ENCODE measurements around the gene KRT38.
"Not testable (repeated sequence)": the region's sequence is repeated elsewhere in the genome, so short reads cannot be mapped to it uniquely, and the experiment has no call there.

Gene KRT38

GRCh38 chr17:41439375-41439774 is 1.4 kb downstream of the KRT38 start:
- no peaks in the 10 kb centered on the region for H3K36me3 ChIP-seq (ENCODE audit: control insufficient read depth, insufficient read depth, low read length, severe bottlenecking)
- no peaks in the 10 kb centered on the region for H3K9me3 ChIP-seq (ENCODE audit: control insufficient read depth, low read length)
- H3K9ac ChIP-seq (ENCODE audit: low read length) = no peak overlapping the region
- H3K27me3 ChIP-seq (replicated peaks; ENCODE audit: control insufficient read depth, insufficient read depth, low read length) = peaks cover 27% of the 10 kb centered on the region
- H3K4me3 ChIP-seq (ENCODE audit: low read length) = no peak overlapping the region
- H3K4me1 ChIP-seq (ENCODE audit: control insufficient read depth, insufficient read depth, low read length) = peaks cover 20% of the 10 kb centered on the region
- peak; percentile 78 for DNase-seq (ENCODE audit: low read depth)

GRCh38 chr17:41437769-41438168 is 3.0 kb downstream of the KRT38 start:
- Histone ChIP-seq H3K4me1 (ENCODE audit: control insufficient read depth, insufficient read depth, low read length) (peaks cover 10% of the 10 kb centered on the region), H3K4me3 (ENCODE audit: low read length) (no peak overlapping the region), H3K27me3 (replicated peaks; ENCODE audit: control insufficient read depth, insufficient read depth, low read length) (peaks cover 36% of the 10 kb centered on the region), H3K9ac (ENCODE audit: low read length) (no peak overlapping the region), H3K36me3 (ENCODE audit: control insufficient read depth, insufficient read depth, low read length, severe bottlenecking) (no peaks in the 10 kb centered on the region), H3K9me3 (ENCODE audit: control insufficient read depth, low read length) (no peaks in the 10 kb centered on the region)
- peak; percentile 24 for DNase-seq (ENCODE audit: low read depth)

- Histone ChIP-seq H3K9ac (ENCODE audit: low read length) (no peak overlapping the region), H3K9me3 (ENCODE audit: control insufficient read depth, low read length) (no peaks in the 10 kb centered on the region), H3K36me3 (ENCODE audit: control insufficient read depth, insufficient read depth, low read length, severe bottlenecking) (no peaks in the 10 kb centered on the region), H3K4me1 (ENCODE audit: control insufficient read depth, insufficient read depth, low read length) (peaks cover 7% of the 10 kb centered on the region), H3K27me3 (replicated peaks; ENCODE audit: control insufficient read depth, insufficient read depth, low read length) (peaks cover 36% of the 10 kb centered on the region), H3K4me3 (ENCODE audit: low read length) (no peak overlapping the region)
- no peak for DNase-seq (ENCODE audit: low read depth)
Observed at GRCh38 chr17:41437254-41437653, 3.5 kb downstream of the KRT38 start.

- no peaks in the 10 kb centered on the region for H3K36me3 ChIP-seq (ENCODE audit: control insufficient read depth, insufficient read depth, low read length, severe bottlenecking)
- DNase-seq (ENCODE audit: low read depth) = no peak
- no peak overlapping the region for H3K4me3 ChIP-seq (ENCODE audit: low read length)
- H3K9me3 ChIP-seq (ENCODE audit: control insufficient read depth, low read length) = no peaks in the 10 kb centered on the region
- H3K4me1 ChIP-seq (ENCODE audit: control insufficient read depth, insufficient read depth, low read length) = peaks cover 6% of the 10 kb centered on the region
- no peak overlapping the region for H3K9ac ChIP-seq (ENCODE audit: low read length)
- H3K27me3 ChIP-seq (replicated peaks; ENCODE audit: control insufficient read depth, insufficient read depth, low read length) = peaks cover 31% of the 10 kb centered on the region
Observed at GRCh38 chr17:41434415-41434814, 6.4 kb downstream of the KRT38 start.

GRCh38 chr17:41434005-41434404 is 6.8 kb downstream of the KRT38 start:
- Histone ChIP-seq H3K9ac (ENCODE audit: low read length) (no peak overlapping the region), H3K4me1 (ENCODE audit: control insufficient read depth, insufficient read depth, low read length) (peaks cover 2% of the 10 kb centered on the region), H3K36me3 (ENCODE audit: control insufficient read depth, insufficient read depth, low read length, severe bottlenecking) (no peaks in the 10 kb centered on the region), H3K27me3 (replicated peaks; ENCODE audit: control insufficient read depth, insufficient read depth, low read length) (peaks cover 31% of the 10 kb centered on the region), H3K9me3 (ENCODE audit: control insufficient read depth, low read length) (no peaks in the 10 kb centered on the region), H3K4me3 (ENCODE audit: low read length) (no peak overlapping the region)
- no peak for DNase-seq (ENCODE audit: low read depth)

- no peak overlapping the region for H3K9ac ChIP-seq (ENCODE audit: low read length)
- no peaks in the 10 kb centered on the region for H3K4me1 ChIP-seq (ENCODE audit: control insufficient read depth, insufficient read depth, low read length)
- H3K9me3 ChIP-seq (ENCODE audit: control insufficient read depth, low read length) = no peaks in the 10 kb centered on the region
- DNase-seq (ENCODE audit: low read depth) = no peak
- no peaks in the 10 kb centered on the region for H3K36me3 ChIP-seq (ENCODE audit: control insufficient read depth, insufficient read depth, low read length, severe bottlenecking)
- peaks cover 31% of the 10 kb centered on the region for H3K27me3 ChIP-seq (replicated peaks; ENCODE audit: control insufficient read depth, insufficient read depth, low read length)
- H3K4me3 ChIP-seq (ENCODE audit: low read length) = no peak overlapping the region
Observed at GRCh38 chr17:41433586-41433985, 7.2 kb downstream of the KRT38 start.

GRCh38 chr17:41430376-41430775 is 10.4 kb downstream of the KRT38 start:
- H3K9ac ChIP-seq (ENCODE audit: low read length); H3K4me3 ChIP-seq (ENCODE audit: low read length); DNase-seq (ENCODE audit: low read depth); H3K9me3 ChIP-seq (ENCODE audit: control insufficient read depth, low read length); H3K4me1 ChIP-seq (ENCODE audit: control insufficient read depth, insufficient read depth, low read length); H3K36me3 ChIP-seq (ENCODE audit: control insufficient read depth, insufficient read depth, low read length, severe bottlenecking): not testable (repeated sequence)
- H3K27me3 ChIP-seq (replicated peaks; ENCODE audit: control insufficient read depth, insufficient read depth, low read length) = peaks cover 15% of the 10 kb centered on the region

- Histone ChIP-seq H3K9ac (ENCODE audit: low read length) (no peak overlapping the region), H3K4me1 (ENCODE audit: control insufficient read depth, insufficient read depth, low read length) (no peaks in the 10 kb centered on the region), H3K36me3 (ENCODE audit: control insufficient read depth, insufficient read depth, low read length, severe bottlenecking) (no peaks in the 10 kb centered on the region), H3K4me3 (ENCODE audit: low read length) (no peak overlapping the region), H3K9me3 (ENCODE audit: control insufficient read depth, low read length) (no peaks in the 10 kb centered on the region), H3K27me3 (replicated peaks; ENCODE audit: control insufficient read depth, insufficient read depth, low read length) (peaks cover 12% of the 10 kb centered on the region)
- DNase-seq (ENCODE audit: low read depth) = no peak
Observed at GRCh38 chr17:41429667-41430066, 11.1 kb downstream of the KRT38 start.

GRCh38 chr17:41428591-41429291 is 12.0 kb downstream of the KRT38 start:
- peaks cover 11% of the 10 kb centered on the region for H3K27me3 ChIP-seq (replicated peaks; ENCODE audit: control insufficient read depth, insufficient read depth, low read length)
- H3K9me3 ChIP-seq (ENCODE audit: control insufficient read depth, low read length) = no peaks in the 10 kb centered on the region
- DNase-seq (ENCODE audit: low read depth) = no peak
- H3K9ac ChIP-seq (ENCODE audit: low read length) = no peak overlapping the region
- no peak overlapping the region for H3K4me3 ChIP-seq (ENCODE audit: low read length)
- H3K36me3 ChIP-seq (ENCODE audit: control insufficient read depth, insufficient read depth, low read length, severe bottlenecking) = no peaks in the 10 kb centered on the region
- no peaks in the 10 kb centered on the region for H3K4me1 ChIP-seq (ENCODE audit: control insufficient read depth, insufficient read depth, low read length)

- DNase-seq (ENCODE audit: low read depth) = no peak
Observed at GRCh38 chr17:41424111-41424635, 16.6 kb downstream of the KRT38 start, which contains the start of gene KRT37. Gene KRT37 (minus strand): TSS chr17:41424585. CDS start chr17:41424523, 62 bp downstream.

GRCh38 chr17:41422586-41422985 is 18.2 kb downstream of the KRT38 start:
- not testable (repeated sequence) for H3K36me3 ChIP-seq (ENCODE audit: control insufficient read depth, insufficient read depth, low read length, severe bottlenecking); H3K4me3 ChIP-seq (ENCODE audit: low read length); H3K27me3 ChIP-seq (replicated peaks; ENCODE audit: control insufficient read depth, insufficient read depth, low read length); H3K9me3 ChIP-seq (ENCODE audit: control insufficient read depth, low read length); DNase-seq (ENCODE audit: low read depth); H3K4me1 ChIP-seq (ENCODE audit: control insufficient read depth, insufficient read depth, low read length); H3K9ac ChIP-seq (ENCODE audit: low read length)

More at GRCh38 chr17:41424111-41424635, 16.6 kb downstream of the KRT38 start, which contains the start of gene KRT37:
- Histone ChIP-seq H3K9me3 (ENCODE audit: control insufficient read depth, low read length) (no peaks in the 10 kb centered on the region), H3K4me1 (ENCODE audit: control insufficient read depth, insufficient read depth, low read length) (peaks cover 5% of the 10 kb centered on the region), H3K27me3 (replicated peaks; ENCODE audit: control insufficient read depth, insufficient read depth, low read length) (peaks cover 9% of the 10 kb centered on the region), H3K4me3 (ENCODE audit: low read length) (no peak within 1 kb of the TSS), H3K9ac (ENCODE audit: low read length) (no peak within 1 kb of the TSS), H3K36me3 (ENCODE audit: control insufficient read depth, insufficient read depth, low read length, severe bottlenecking) (no peaks in the 10 kb centered on the region)
